GOT3 (cell line): Measurements from ENCODE around the gene KLHL30.

Experiments used
- DNase-seq: peaks from one replicate; lab custom pipeline; 2025; ENCODE audit warnings: mixed read lengths; lab: John Stamatoyannopoulos, UW

KLHL30 gene

DNA sequence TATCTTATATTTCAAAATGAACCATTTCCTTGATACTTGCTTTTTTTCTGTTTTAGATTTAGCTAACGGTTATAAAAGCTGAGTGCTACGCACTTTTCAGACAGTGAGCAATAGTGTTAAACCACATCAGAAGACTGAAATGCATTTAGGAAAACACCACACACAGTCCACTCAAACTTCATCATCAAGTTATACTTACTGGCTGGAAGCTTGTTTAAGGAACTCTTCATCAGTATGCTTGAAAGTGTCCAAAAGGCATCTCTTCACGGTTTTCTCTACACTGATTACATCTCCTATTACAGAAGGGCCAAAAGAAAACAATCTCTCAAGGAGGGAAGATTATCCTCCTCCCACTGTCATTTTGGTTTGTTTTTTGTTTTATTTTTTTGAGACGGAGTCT is 45.4 kb downstream of the KLHL30 start:
- DNase-seq = no peak

DNA sequence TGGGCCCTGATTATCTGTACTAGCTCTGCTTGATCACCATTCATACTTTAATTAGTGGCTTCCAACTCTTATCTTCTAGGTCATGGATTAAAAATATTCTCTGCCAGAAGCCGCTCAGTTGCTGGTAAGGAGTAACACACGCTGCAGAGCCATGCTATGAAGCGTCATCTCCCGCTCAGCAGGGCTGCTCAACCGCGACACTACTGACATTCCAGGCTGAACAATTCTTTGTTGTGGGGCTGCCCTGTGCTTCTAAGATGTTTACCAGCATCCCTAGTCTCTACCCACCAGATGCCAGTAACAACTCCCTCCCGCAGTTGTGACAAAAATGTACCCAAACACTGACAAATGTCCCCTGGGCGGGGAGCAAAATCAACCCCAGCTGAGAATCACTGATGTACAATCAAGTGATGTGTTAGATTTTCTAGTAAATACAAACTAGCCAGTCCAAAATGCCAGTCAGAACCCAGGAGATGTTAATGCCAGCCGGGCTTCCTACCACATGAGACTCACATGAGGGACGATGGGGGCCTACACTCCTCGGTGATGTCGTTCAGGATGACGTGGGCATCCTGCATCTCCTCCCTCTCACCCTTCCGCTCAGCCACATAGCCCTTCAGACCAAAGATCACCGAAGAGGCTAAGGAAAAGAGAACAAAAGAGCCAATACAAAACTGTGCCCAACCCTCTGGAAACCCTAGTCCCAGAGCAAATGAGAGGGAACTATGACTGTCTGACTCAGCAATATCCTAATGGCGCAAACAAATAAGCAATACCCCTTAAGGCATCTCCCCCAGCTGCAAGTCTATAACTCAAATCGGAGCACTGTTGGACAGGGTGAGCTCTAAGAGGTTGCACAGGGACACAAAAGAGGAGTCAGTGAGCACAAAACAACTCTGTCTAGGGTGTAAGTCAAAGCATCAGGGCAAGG is 49.4 kb downstream of the KLHL30 start:
- no peak for DNase-seq

- DNase-seq = no peak
These were observed 52.0 kb downstream of the KLHL30 start for GRCh38 chr2:238190445-238190844.
